ENCODE results near the gene KLHL17.
"Not testable (repeated sequence)": the region's sequence is repeated elsewhere in the genome, so short reads cannot be mapped to it uniquely, and the experiment has no call there.

Gene KLHL17

GRCh38 chr1:982765-983436 is 22.5 kb downstream of the KLHL17 start:
- DNase-seq, result no peak

- DNase-seq, result no peak
Observed at GRCh38 chr1:983798-984475, 23.6 kb downstream of the KLHL17 start.

- DNase-seq, result no peak
Observed at GRCh38 chr1:984476-984814, 24.1 kb downstream of the KLHL17 start.

GRCh38 chr1:985126-985525 is 24.7 kb downstream of the KLHL17 start:
- no peak for DNase-seq

GRCh38 chr1:988061-988460 is 27.7 kb downstream of the KLHL17 start:
- DNase-seq, result not testable (repeated sequence)

GRCh38 chr1:991275-991674 is 30.9 kb downstream of the KLHL17 start:
- DNase-seq, result not testable (repeated sequence)

GRCh38 chr1:991895-992294 is 31.5 kb downstream of the KLHL17 start:
- no peak for DNase-seq

GRCh38 chr1:992362-992761 is 32.0 kb downstream of the KLHL17 start:
- no peak for DNase-seq

GRCh38 chr1:993379-993995 is 33.1 kb downstream of the KLHL17 start:
- DNase-seq, result no peak

- not testable (repeated sequence) for DNase-seq
Observed at GRCh38 chr1:994546-994945, 34.2 kb downstream of the KLHL17 start.

GRCh38 chr1:995665-996633 is 35.6 kb downstream of the KLHL17 start:
- DNase-seq, result no peak

GRCh38 chr1:996851-997712 is 36.7 kb downstream of the KLHL17 start:
- no peak for DNase-seq

- DNase-seq, result no peak
Observed at GRCh38 chr1:997713-997992, 37.3 kb downstream of the KLHL17 start.

GRCh38 chr1:997993-998744 is 37.8 kb downstream of the KLHL17 start:
- DNase-seq, result no peak

GRCh38 chr1:998745-998994 is 38.3 kb downstream of the KLHL17 start:
- DNase-seq, result no peak

GRCh38 chr1:998995-999724 is 38.8 kb downstream of the KLHL17 start:
- DNase-seq, result no peak

- peak; percentile 88 for DNase-seq
Observed at GRCh38 chr1:999725-1000356, 39.5 kb downstream of the KLHL17 start, which contains the start of gene HES4. Gene HES4, minus strand, starts transcription at chr1:1000097. Its CDS starts 124 bp downstream, at chr1:999973.

GRCh38 chr1:1000357-1001056 is 40.1 kb downstream of the KLHL17 start:
- peak; percentile 69 for DNase-seq

GRCh38 chr1:1001057-1001783 is 40.8 kb downstream of the KLHL17 start:
- no peak for DNase-seq
